ENCODE measurements around the gene CRYBG2. TPM values are rescaled to one million over a fixed set of nuclear protein-coding genes. Genes with fewer than 3 reads are reported as not detected.

CRYBG2 gene
- total and polyA plus RNA-seq, 3 donors from 2014 or later: 4.9 to 12.9 (median 5.6) TPM

DNA sequence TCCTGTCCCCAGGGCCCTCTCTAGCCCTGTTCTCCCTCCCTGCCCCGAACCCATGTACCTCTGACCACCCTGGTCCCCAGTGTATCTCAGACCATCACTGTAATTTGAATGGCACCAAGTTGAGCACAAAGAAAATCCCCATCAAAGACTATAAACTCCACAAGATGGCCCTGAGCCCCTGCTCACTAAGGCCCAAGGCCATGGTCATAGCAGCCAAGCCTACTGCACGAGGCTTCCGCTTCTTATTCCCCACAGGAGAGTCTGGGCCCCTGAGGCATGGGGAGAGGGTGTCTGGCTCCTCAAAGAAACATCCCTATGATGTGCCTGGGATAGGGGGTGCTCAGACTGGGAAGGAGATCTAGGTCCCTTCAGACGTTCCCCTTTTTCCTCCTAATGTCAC is 14.1 kb upstream of the CRYBG2 start:
- H3K27me3 ChIP-seq: no peaks in the 10 kb centered on the region

DNA sequence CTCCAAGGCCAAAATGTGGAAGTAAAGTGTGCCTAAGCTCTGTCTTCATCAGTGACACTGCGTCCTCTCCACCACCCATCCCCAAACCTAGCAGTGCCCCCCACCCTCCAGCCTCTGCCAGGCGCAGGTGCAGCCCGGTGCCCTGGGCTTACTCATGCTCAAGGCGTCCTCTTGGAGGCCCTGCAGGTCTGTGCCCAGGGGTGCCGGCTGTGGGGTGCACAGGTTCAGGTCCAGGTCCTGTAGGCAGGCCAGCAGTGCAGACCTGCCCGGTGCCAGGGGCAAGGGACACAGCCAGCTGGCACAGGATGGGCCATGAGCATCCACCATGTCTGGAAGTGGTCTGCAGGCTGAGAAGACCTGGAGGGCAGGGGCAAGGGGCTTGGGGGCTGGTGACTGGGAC is 13.5 kb upstream of the CRYBG2 start:
- H3K36me3 ChIP-seq (ENCODE audit: low read depth, missing control alignments): no peaks in the 10 kb centered on the region
- TF ChIP-seq, protein P1, sequence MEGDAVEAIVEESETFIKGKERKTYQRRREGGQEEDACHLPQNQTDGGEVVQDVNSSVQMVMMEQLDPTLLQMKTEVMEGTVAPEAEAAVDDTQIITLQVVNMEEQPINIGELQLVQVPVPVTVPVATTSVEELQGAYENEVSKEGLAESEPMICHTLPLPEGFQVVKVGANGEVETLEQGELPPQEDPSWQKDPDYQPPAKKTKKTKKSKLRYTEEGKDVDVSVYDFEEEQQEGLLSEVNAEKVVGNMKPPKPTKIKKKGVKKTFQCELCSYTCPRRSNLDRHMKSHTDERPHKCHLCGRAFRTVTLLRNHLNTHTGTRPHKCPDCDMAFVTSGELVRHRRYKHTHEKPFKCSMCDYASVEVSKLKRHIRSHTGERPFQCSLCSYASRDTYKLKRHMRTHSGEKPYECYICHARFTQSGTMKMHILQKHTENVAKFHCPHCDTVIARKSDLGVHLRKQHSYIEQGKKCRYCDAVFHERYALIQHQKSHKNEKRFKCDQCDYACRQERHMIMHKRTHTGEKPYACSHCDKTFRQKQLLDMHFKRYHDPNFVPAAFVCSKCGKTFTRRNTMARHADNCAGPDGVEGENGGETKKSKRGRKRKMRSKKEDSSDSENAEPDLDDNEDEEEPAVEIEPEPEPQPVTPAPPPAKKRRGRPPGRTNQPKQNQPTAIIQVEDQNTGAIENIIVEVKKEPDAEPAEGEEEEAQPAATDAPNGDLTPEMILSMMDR (IDR thresholded peaks at IDR 0.05): no peak
- whole genome bisulfite sequencing, 2 donors: 84 to 92% methylated on average over 3 to 6 of the region's 6 CpGs
- intact Hi-C loops (cut with DNase I; ENCODE audit: low total_unique reads): no loop called here
- H3K4me1 ChIP-seq: no peaks in the 10 kb centered on the region
- no peaks in the 10 kb centered on the region for H3K27me3 ChIP-seq
- DNase-seq: no peak
- no peaks in the 10 kb centered on the region for H3K9me3 ChIP-seq
- no peak overlapping the region for H3K27ac ChIP-seq
- no peak overlapping the region for H3K4me3 ChIP-seq

More for the DNA sequence above, 14.1 kb upstream of the CRYBG2 start:
- Histone ChIP-seq H3K27ac (no peak overlapping the region), H3K36me3 (ENCODE audit: low read depth, missing control alignments) (no peaks in the 10 kb centered on the region), H3K9me3 (no peaks in the 10 kb centered on the region), H3K4me1 (no peaks in the 10 kb centered on the region), H3K4me3 (no peak overlapping the region)
- DNase-seq: no peak
- intact Hi-C loops (cut with DNase I; ENCODE audit: low total_unique reads): no loop called here
- 63 to 79% methylated on average over 4 of the region's 4 CpGs for WGBS, 2 donors
- TF ChIP-seq POLR2A (IDR thresholded peaks at IDR 0.05): no peak
- TF ChIP-seq, protein P1 (IDR thresholded peaks at IDR 0.05): no peak

DNA sequence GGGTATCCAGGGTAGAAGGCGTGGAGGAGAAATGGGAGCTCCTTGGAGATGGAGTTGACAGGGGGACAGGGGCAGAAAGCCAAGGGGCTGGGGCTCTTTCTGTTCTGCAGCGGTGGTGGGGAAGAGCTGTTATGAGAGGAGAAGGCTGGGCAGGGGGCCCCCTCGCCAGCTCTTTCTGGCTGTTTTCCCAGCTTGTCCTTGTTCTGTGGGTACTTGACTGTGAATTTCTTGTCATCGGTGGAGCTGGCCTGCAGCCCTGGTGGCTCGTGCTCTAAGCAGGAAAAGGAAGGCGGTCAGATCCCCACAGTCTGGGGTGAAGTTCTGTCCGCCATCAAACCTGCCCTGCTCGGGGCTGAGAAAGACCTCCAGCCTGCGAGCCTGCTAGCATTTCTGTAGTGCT is 11.0 kb upstream of the CRYBG2 start:
- no peak overlapping the region for H3K27ac ChIP-seq
- no peaks in the 10 kb centered on the region for H3K36me3 ChIP-seq (ENCODE audit: low read depth, missing control alignments)
- H3K4me1 ChIP-seq: no peaks in the 10 kb centered on the region
- H3K9me3 ChIP-seq: no peaks in the 10 kb centered on the region
- no peak for DNase-seq
- H3K4me3 ChIP-seq: no peak overlapping the region
- intact Hi-C loops (cut with DNase I; ENCODE audit: low total_unique reads): no loop called here
- no peaks in the 10 kb centered on the region for H3K27me3 ChIP-seq
- 54 to 56% methylated on average over 9 of the region's 9 CpGs for WGBS, 2 donors
- TF ChIP-seq, protein P1 (IDR thresholded peaks at IDR 0.05): no peak
- TF ChIP-seq POLR2A (IDR thresholded peaks at IDR 0.05): no peak

DNA sequence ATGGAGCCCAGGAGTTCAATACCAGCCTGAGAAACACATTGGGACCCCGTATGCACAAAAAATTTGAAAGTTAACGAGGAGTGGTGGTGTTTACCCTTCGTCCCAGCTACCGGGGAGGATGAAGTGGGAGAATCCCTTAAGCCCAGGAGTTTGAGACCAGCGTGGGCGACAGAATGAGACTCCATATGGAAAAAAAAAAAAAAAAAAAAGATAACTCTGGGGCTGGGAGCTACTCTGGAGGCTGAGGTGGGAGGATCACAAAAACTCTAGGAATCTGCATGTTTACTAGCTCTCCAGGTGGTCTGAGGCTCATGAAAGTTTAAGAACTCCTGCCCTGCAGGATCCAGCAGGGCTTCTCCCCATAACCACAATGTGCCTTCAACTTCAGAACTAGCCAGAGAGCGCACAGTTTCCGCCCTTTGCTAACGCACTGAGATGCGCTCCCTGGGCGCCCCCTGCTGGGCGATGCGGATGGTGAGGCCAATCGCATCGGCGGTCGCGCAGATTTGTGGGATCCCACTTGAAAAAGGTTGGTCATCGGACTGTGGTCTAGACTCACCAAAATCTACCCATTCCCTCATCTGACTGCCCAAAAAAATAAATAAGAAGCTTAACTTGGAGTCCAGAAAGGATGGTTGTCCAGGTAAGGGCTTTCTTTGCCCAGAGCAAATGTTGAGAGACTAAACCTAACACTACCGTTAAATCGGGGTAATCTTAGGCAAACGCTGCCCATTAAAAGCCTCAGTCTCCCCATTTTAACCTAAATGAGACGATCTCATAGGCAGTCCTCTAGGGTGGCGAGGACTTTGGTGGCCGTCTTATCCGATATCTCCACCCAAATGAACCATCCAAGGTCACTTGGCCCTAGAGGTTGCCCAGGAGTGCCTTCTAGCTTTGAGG is 9.9 kb upstream of the CRYBG2 start:
- DNase-seq: peak; percentile 88
- Histone ChIP-seq H3K27ac (no peak overlapping the region), H3K36me3 (ENCODE audit: low read depth, missing control alignments) (no peaks in the 10 kb centered on the region), H3K27me3 (no peaks in the 10 kb centered on the region), H3K4me1 (no peaks in the 10 kb centered on the region), H3K4me3 (no peak overlapping the region), H3K9me3 (no peaks in the 10 kb centered on the region)
- TF ChIP-seq, protein P1 (IDR thresholded peaks at IDR 0.05): peak; percentile 69 to 87 (median 87)
- TF ChIP-seq POLR2A (IDR thresholded peaks at IDR 0.05): no peak
- intact Hi-C loops (cut with DNase I; ENCODE audit: low total_unique reads): no loop called here
- 30 to 38% methylated on average over 26 of the region's 26 CpGs for WGBS, 2 donors

DNA sequence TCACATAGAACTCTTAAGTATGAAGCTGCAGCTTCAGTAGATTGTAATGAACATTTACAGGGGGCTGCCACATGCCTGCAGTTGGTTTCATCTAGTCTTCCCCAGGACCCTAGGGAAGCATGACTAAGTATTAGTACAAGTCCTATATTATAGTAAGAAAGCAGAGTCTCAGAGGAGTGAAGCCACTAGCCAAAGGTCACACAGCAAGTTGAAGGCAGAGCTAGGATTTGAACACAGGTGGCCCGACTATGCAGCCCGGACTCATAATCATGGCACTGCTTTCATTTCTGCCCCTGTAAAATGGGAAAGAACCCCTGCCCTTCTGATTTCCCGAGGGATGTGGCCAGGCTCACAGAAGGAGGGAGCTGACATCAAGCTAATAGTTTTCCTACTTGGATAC is 8.4 kb upstream of the CRYBG2 start:
- H3K4me1 ChIP-seq: no peaks in the 10 kb centered on the region
- no peak for DNase-seq
- H3K36me3 ChIP-seq (ENCODE audit: low read depth, missing control alignments): no peaks in the 10 kb centered on the region
- H3K27me3 ChIP-seq: no peaks in the 10 kb centered on the region
- TF ChIP-seq, protein P1 (IDR thresholded peaks at IDR 0.05): no peak
- TF ChIP-seq POLR2A (IDR thresholded peaks at IDR 0.05): no peak
- intact Hi-C loops (cut with DNase I; ENCODE audit: low total_unique reads): no loop called here
- H3K27ac ChIP-seq: no peak overlapping the region
- 88 to 91% methylated on average over 3 of the region's 3 CpGs for WGBS, 2 donors
- no peaks in the 10 kb centered on the region for H3K9me3 ChIP-seq
- no peak overlapping the region for H3K4me3 ChIP-seq

All from testis (tissue), 3 donors.